Mucosa of descending colon (tissue), 3 donors: Measurements from ENCODE around the gene RAD51B. TPM values are rescaled to one million over a fixed set of nuclear protein-coding genes. Genes with fewer than 3 reads are reported as not detected.

Experiments
- ATAC-seq: fragments of 200-7000 bp; cut with Tn5 transposase; one replicate; pipeline ENCODE4 v1.9.1; 2020; ENCODE audit warnings: mild to moderate bottlenecking, moderate library complexity
- DNase-seq, 3 donors: peaks; one replicate each; pipeline ENCODE4 v3.0.0-alpha.2; 2020
- H3K36me3 ChIP-seq: fragments of 200-600 bp; one replicate; pipeline ENCODE4 v1.8.0; 2021; ENCODE audit warnings: low read depth, mild to moderate bottlenecking
- H3K4me1 ChIP-seq: fragments of 200-600 bp; one replicate; pipeline ENCODE4 v1.8.0; 2021; ENCODE audit warnings: low read depth, mild to moderate bottlenecking
- H3K4me3 ChIP-seq: fragments of 200-600 bp; one replicate; pipeline ENCODE4 v1.8.0; 2021; ENCODE audit warnings: mild to moderate bottlenecking
- H3K9me3 ChIP-seq: fragments of 200-600 bp; one replicate; pipeline ENCODE4 v1.8.0; 2021; ENCODE audit warnings: mild to moderate bottlenecking
- CTCF ChIP-seq: fragments of 200-600 bp; IDR thresholded peaks from one replicate; pipeline ENCODE4 v1.8.0; 2022; ENCODE audit warnings: antibody characterized with exemption, mild to moderate bottlenecking
- intact Hi-C, 2 donors: fragments of 100-400 bp; cut with DNase I in 1 of 2; cut with micrococcal nuclease in 1 of 2; formaldehyde crosslinking; loops; one replicate each; pipeline versions ENCODE4 v1.11.0 to v1.11.1; 2022; cut with DNase I, micrococcal nuclease
- total RNA-seq, 3 donors: library from RNA; stranded (reverse); fragmentation: NEBNext Ultra II Directional in 2 of 3; extraction: Animal tissue kit (Norgen Biotek cat#: 25700) in 2 of 3; gene quantifications; one replicate each; pipeline versions ENCODE4 v1.2.1 to v1.2.4, GENCODE V29; 2021 to 2023
- donor health status: DM: no; HTN: no; CAD: no; lungs with moderate emphysema.
- donor health status: DM: no; HTN: no; CAD: no.
- donor health status: DM: no; HTN: yes; CAD: no.

RAD51B gene
- total RNA-seq, 3 donors from 2014 or later = 15.8 to 23.3 (median 20.9) TPM

GRCh38 chr14:68580671-68581070 is 761.1 kb downstream of the RAD51B start:
- ATAC-seq (peak; percentile 31), DNase-seq (no peak)
- intact Hi-C loops = no loop called here
- no peaks in the 10 kb centered on the region for H3K4me1 ChIP-seq
- TF ChIP-seq CTCF = no peak
- no peak overlapping the region for H3K4me3 ChIP-seq
- no peaks in the 10 kb centered on the region for H3K36me3 ChIP-seq
- H3K9me3 ChIP-seq = no peaks in the 10 kb centered on the region

GRCh38 chr14:68583548-68584280 is 764.1 kb downstream of the RAD51B start:
- no peaks in the 10 kb centered on the region for H3K9me3 ChIP-seq
- intact Hi-C loops = no loop called here
- H3K4me3 ChIP-seq = no peak overlapping the region
- ATAC-seq = no peak
- DNase-seq = no peak
- no peak for TF ChIP-seq CTCF
- H3K36me3 ChIP-seq = no peaks in the 10 kb centered on the region
- no peaks in the 10 kb centered on the region for H3K4me1 ChIP-seq

- Histone ChIP-seq H3K4me1 (no peaks in the 10 kb centered on the region), H3K4me3 (no peak overlapping the region), H3K9me3 (no peaks in the 10 kb centered on the region), H3K36me3 (no peaks in the 10 kb centered on the region)
- intact Hi-C loops = no loop called here
- DNase-seq (no peak), ATAC-seq (no peak)
- no peak for TF ChIP-seq CTCF
Measured at GRCh38 chr14:68584786-68585185, 765.2 kb downstream of the RAD51B start.

- intact Hi-C loops = no loop called here
- Histone ChIP-seq H3K9me3 (no peaks in the 10 kb centered on the region), H3K4me3 (no peak overlapping the region), H3K4me1 (no peaks in the 10 kb centered on the region), H3K36me3 (no peaks in the 10 kb centered on the region)
- ATAC-seq (no peak), DNase-seq (no peak)
- TF ChIP-seq CTCF = no peak
Measured at GRCh38 chr14:68585690-68586089, 766.1 kb downstream of the RAD51B start.

- no peaks in the 10 kb centered on the region for H3K4me1 ChIP-seq
- TF ChIP-seq CTCF = no peak
- no peak overlapping the region for H3K4me3 ChIP-seq
- H3K9me3 ChIP-seq = no peaks in the 10 kb centered on the region
- no peak for DNase-seq
- peak; percentile 27 for ATAC-seq
- no peaks in the 10 kb centered on the region for H3K36me3 ChIP-seq
- intact Hi-C loops = no loop called here
Measured at GRCh38 chr14:68586896-68587751, 767.5 kb downstream of the RAD51B start.
